Measurements from ENCODE around the gene MGAT5B.

DNA sequence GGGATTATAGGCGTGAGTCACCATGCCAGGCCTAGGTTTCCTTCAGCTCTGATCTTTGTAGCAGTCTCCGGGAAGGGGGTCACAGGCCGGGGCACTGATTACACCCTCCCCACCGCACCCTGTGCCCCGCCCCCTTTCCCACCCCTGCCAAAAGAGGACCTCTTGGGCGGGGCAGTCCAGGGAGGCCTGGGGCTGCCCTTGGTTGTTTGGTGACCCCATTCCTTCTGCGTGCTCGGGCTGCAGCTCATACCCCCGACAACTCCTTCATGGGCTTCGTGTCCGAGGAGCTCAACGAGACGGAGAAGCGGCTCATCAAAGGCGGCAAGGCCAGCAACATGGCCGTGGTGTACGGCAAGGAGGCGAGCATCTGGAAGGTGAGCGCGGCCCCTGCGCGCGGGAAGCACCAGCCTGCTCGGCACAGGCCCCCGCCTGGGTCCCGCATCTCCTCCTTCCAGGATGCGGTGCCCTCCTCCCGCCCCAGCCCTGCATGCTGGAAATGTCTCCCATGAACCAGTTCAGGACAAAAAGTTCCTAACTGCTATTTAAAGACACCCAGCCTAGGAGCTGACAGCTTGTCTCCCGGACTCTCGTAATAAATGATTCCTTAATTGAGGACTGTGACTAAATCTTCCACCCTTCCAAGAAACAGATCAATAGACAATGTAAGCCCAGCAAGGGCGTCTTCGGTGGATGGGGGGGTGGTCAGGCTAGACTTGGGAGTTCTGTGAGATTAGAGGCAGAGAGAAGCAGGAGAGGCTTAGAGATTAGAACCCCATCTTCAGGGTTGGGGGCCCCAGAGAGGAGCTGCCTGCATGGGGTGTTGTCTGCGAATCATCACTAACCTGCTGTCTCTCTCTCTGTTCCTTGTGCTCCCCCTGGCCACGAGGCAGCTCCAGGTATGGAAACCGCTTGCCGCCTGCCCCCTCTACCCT is 64.5 kb downstream of the MGAT5B start:
- TF ChIP-seq, protein P1, sequence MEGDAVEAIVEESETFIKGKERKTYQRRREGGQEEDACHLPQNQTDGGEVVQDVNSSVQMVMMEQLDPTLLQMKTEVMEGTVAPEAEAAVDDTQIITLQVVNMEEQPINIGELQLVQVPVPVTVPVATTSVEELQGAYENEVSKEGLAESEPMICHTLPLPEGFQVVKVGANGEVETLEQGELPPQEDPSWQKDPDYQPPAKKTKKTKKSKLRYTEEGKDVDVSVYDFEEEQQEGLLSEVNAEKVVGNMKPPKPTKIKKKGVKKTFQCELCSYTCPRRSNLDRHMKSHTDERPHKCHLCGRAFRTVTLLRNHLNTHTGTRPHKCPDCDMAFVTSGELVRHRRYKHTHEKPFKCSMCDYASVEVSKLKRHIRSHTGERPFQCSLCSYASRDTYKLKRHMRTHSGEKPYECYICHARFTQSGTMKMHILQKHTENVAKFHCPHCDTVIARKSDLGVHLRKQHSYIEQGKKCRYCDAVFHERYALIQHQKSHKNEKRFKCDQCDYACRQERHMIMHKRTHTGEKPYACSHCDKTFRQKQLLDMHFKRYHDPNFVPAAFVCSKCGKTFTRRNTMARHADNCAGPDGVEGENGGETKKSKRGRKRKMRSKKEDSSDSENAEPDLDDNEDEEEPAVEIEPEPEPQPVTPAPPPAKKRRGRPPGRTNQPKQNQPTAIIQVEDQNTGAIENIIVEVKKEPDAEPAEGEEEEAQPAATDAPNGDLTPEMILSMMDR (IDR thresholded peaks at IDR 0.05), result no peak
- TF ChIP-seq EZH2 (IDR thresholded peaks at IDR 0.05; ENCODE audit: borderline replicate concordance, insufficient read depth, low read depth, low read length, poor library complexity, severe bottlenecking), result no peak

All from B cell (primary cell).